ENCODE data around the gene INPP5F.

DNA sequence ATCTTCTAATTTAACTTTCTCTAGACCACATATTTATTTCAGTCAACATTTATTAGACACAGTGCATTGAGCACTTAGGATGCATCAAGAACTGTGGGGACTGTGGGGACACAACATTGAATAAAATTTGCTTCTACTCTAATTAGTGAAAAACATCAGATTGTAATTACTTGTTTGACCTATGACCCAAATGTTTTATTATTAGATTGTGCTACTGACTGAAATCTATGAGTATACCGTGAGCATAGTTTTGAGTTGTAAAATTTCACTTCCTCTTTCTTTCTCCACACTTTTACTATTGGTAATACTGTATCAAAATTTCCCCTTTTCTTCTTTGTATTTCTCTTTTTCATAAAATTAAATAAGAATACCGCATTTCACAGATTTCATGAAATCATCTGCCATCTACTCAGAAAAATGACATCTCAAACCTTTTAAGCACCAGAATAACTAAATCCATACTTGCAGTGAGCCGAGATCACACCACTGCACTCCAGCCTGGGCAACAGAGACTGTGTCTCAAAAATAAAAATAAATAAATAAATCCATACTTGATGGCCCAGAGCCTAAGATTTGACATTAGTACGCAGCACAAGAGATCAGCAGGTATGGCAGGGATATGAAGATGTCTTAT, 25.4 kb upstream of the INPP5F start:
- TF ChIP-seq, protein P1, sequence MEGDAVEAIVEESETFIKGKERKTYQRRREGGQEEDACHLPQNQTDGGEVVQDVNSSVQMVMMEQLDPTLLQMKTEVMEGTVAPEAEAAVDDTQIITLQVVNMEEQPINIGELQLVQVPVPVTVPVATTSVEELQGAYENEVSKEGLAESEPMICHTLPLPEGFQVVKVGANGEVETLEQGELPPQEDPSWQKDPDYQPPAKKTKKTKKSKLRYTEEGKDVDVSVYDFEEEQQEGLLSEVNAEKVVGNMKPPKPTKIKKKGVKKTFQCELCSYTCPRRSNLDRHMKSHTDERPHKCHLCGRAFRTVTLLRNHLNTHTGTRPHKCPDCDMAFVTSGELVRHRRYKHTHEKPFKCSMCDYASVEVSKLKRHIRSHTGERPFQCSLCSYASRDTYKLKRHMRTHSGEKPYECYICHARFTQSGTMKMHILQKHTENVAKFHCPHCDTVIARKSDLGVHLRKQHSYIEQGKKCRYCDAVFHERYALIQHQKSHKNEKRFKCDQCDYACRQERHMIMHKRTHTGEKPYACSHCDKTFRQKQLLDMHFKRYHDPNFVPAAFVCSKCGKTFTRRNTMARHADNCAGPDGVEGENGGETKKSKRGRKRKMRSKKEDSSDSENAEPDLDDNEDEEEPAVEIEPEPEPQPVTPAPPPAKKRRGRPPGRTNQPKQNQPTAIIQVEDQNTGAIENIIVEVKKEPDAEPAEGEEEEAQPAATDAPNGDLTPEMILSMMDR (IDR thresholded peaks at IDR 0.05), result no peak
- TF ChIP-seq ZFX (IDR thresholded peaks at IDR 0.05; ENCODE audit: borderline replicate concordance), result no peak
